Prostate gland (tissue), 2 donors: ENCODE data around the gene CDYL. TPM values are rescaled to one million over a fixed set of nuclear protein-coding genes. Genes with fewer than 3 reads are reported as not detected.

Experiments
- DNase-seq: peaks from one replicate; pipeline ENCODE4 v3.0.0-alpha.2; 2019; ENCODE audit warnings: low spot score
- H3K27ac ChIP-seq, 2 donors: fragments of 200-600 bp; sonication (generic); 2 replicates each; pipeline ENCODE4 v1.5.1; 2017 to 2019
- H3K27me3 ChIP-seq: fragments of 200-600 bp; sonication (generic); replicated peaks from 2 replicates; pipeline ENCODE4 v1.5.1; 2019; ENCODE audit not compliant: insufficient read depth
- H3K36me3 ChIP-seq, 2 donors: fragments of 200-600 bp; sonication (generic); 1 replicate in 1 of 2; 2 replicates in 1 of 2; pipeline versions ENCODE4 v1.5.1 to v1.8.1; 2017 to 2019
- H3K4me1 ChIP-seq: fragments of 200-600 bp; sonication (generic); replicated peaks from 2 replicates; pipeline ENCODE4 v1.5.1; 2019
- H3K4me3 ChIP-seq, 2 donors: fragments of 200-600 bp; sonication (generic); 2 replicates each; pipeline ENCODE4 v1.5.1; 2017 to 2019
- H3K9me3 ChIP-seq: fragments of 200-600 bp; sonication (generic); 2 replicates; pipeline ENCODE4 v1.5.1; 2017
- POLR2A ChIP-seq: fragments of 450-650 bp; IDR thresholded peaks from one replicate; pipeline ENCODE4 v1.6.1; 2016; ENCODE audit warnings: antibody characterized with exemption, mild to moderate bottlenecking
- POLR2AphosphoS5 ChIP-seq: sonication (generic); formaldehyde crosslinking; IDR thresholded peaks from one replicate; pipeline ENCODE4 v1.6.1; 2017; ENCODE audit warnings: antibody characterized with exemption
- WGBS: methylation state at CpG from one replicate; pipeline ENCODE4 v1.1.5; 2018; 5-methylcytosine and 5-hydroxymethylcytosine counted together
- intact Hi-C: fragments of 100-400 bp; cut with DNase I; formaldehyde crosslinking; loops from one replicate; pipeline ENCODE4 v1.14.2; 2022
- total RNA-seq, 2 donors: library from RNA; depleted of rRNA; stranded (reverse); fragments of >200 nt; gene quantifications; one replicate each; pipeline ENCODE4 v1.1.0, GENCODE V29; 2016
- TF ChIP-seq, protein P1 (sequence below), 4 experiments: fragments of 200-600 bp in 2 of 4; fragments of 450-650 bp in 2 of 4; sonication (generic) in 2 of 4; IDR thresholded peaks; 1 replicate in 3 of 4; 2 replicates in 1 of 4; pipeline ENCODE4 v1.5.1; 2016 to 2019; ENCODE audit warnings: antibody characterized with exemption in 4 of 4, mild to moderate bottlenecking in 2 of 4, moderate library complexity in 2 of 4

Gene CDYL
- total RNA-seq, 2 donors from 2014 or later, result 28.1 to 54.5 TPM

DNA sequence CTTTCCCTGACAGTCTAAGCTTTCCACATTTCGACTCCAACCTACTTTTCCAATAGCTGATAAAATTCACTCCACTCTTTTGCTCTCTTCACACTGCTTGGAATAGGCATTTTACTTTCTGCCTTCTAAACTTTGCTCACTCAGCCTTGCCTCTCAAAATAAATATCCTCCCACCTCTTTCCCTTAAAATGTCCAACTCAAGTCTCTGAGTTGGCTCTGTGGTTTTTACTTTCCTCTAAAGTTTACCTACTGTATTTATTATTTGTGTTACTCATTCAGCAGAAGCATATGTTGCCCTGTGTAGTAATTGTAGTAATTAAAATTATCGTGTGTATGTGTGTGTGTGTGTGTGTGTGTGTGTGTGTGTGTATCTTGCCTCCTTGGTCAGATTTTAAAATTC is 20.0 kb upstream of the CDYL start:
- no peaks in the 10 kb centered on the region for H3K27me3 ChIP-seq
- TF ChIP-seq POLR2A (no peak), POLR2AphosphoS5 (no peak)
- TF ChIP-seq, protein P1, sequence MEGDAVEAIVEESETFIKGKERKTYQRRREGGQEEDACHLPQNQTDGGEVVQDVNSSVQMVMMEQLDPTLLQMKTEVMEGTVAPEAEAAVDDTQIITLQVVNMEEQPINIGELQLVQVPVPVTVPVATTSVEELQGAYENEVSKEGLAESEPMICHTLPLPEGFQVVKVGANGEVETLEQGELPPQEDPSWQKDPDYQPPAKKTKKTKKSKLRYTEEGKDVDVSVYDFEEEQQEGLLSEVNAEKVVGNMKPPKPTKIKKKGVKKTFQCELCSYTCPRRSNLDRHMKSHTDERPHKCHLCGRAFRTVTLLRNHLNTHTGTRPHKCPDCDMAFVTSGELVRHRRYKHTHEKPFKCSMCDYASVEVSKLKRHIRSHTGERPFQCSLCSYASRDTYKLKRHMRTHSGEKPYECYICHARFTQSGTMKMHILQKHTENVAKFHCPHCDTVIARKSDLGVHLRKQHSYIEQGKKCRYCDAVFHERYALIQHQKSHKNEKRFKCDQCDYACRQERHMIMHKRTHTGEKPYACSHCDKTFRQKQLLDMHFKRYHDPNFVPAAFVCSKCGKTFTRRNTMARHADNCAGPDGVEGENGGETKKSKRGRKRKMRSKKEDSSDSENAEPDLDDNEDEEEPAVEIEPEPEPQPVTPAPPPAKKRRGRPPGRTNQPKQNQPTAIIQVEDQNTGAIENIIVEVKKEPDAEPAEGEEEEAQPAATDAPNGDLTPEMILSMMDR (IDR thresholded peaks at IDR 0.05), result no peak
- no peak overlapping the region for H3K4me3 ChIP-seq
- H3K27ac ChIP-seq, result no peak overlapping the region
- 67% methylated on average over 2 of the region's 2 CpGs for WGBS
- H3K9me3 ChIP-seq, result no peaks in the 10 kb centered on the region
- no peaks in the 10 kb centered on the region for H3K4me1 ChIP-seq
- no peak for DNase-seq
- intact Hi-C loops, result no loop called here
- H3K36me3 ChIP-seq, result no peaks in the 10 kb centered on the region

DNA sequence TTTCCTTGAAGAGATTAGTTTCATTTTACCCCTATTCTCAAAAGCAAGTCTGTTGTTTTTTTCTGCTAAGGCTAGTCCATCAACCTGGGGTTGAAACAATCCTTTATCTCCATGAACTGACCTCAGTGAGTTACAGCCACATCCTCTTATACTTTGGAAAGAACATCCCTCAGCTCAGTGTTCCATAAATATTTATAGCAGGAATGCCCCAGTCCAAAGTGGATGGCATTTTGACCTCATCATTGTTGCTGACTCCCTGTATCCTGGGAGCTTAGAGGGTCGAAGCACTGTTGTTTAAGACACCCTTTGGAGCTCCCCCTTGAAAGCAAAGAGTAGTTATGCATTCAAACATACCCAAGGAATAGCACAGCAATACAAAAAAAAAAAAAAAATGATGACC is 16.2 kb upstream of the CDYL start:
- Histone ChIP-seq H3K9me3 (no peaks in the 10 kb centered on the region), H3K4me3 (no peak overlapping the region), H3K27me3 (no peaks in the 10 kb centered on the region), H3K27ac (no peak overlapping the region), H3K4me1 (no peaks in the 10 kb centered on the region), H3K36me3 (no peaks in the 10 kb centered on the region)
- WGBS, result 57% methylated on average over 1 of the region's 1 CpG
- DNase-seq, result no peak
- TF ChIP-seq POLR2A, result no peak
- no peak for TF ChIP-seq POLR2AphosphoS5
- TF ChIP-seq, protein P1 (IDR thresholded peaks at IDR 0.05), result no peak
- intact Hi-C loops, result no loop called here

DNA sequence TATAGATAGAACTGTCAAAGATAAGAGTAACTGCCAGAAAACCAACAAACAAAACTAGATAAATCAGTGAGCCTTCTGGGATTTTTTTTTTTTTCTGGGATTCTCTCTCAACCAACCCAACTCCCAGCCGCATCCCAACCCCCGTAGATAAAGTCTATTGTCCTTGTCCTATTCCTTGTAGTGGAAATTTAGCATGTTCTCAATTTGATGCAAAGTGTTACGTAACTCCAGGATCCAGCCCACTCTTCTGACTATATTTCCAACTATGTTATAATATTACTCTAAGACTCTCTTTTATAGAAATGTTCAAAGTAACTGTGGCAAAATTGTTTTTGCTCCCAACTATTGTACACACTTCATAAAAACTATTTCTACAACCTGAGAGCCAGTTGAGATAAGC is 15.4 kb upstream of the CDYL start:
- 90% methylated on average over 3 of the region's 3 CpGs for WGBS
- intact Hi-C loops, result no loop called here
- TF ChIP-seq POLR2AphosphoS5 (no peak), POLR2A (no peak)
- TF ChIP-seq, protein P1 (IDR thresholded peaks at IDR 0.05), result no peak
- H3K9me3 ChIP-seq, result no peaks in the 10 kb centered on the region
- H3K36me3 ChIP-seq, result no peaks in the 10 kb centered on the region
- H3K4me3 ChIP-seq, result no peak overlapping the region
- no peaks in the 10 kb centered on the region for H3K27me3 ChIP-seq
- no peaks in the 10 kb centered on the region for H3K4me1 ChIP-seq
- no peak overlapping the region for H3K27ac ChIP-seq
- no peak for DNase-seq

DNA sequence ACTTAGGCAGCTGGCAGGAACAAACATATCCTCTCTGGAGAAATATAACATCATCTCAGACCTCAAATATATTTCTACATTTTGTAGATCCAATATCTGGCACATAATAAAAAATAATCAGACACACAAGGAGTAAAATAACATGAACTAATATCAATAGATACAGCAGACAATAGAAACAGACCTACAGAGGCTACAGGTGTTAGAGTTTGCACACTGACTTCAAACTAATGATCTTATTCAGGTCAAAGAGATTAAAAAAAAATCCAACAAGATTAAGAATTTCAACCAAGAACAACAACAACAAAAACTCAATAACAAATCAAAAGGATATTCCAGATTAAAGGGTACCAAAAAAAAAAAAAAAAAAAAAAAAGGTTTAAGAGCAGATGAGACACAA is 13.9 kb upstream of the CDYL start:
- no peaks in the 10 kb centered on the region for H3K9me3 ChIP-seq
- no peak overlapping the region for H3K4me3 ChIP-seq
- H3K27me3 ChIP-seq, result no peaks in the 10 kb centered on the region
- H3K4me1 ChIP-seq, result no peaks in the 10 kb centered on the region
- intact Hi-C loops, result no loop called here
- DNase-seq, result no peak
- no peak overlapping the region for H3K27ac ChIP-seq
- H3K36me3 ChIP-seq, result no peaks in the 10 kb centered on the region
- TF ChIP-seq POLR2A, result no peak
- no peak for TF ChIP-seq POLR2AphosphoS5
- TF ChIP-seq, protein P1 (IDR thresholded peaks at IDR 0.05), result no peak

DNA sequence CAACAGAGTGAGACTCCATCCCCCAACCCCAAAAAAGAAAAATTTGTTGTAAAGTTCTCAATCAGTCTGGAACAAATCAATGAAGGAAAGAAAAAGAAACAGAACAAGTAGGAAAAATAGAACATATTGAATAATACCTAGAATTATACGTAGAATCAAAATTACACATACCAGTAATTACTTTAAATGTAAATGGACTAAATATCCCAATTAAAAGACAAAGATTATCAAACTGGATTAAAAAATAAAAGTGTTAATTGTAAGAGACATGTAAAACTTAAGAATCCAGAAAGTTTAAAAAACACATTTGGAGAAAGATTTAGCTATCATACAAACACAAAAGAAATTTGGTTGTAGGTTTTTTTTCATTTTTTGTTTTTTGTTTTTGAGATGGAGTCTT is 12.3 kb upstream of the CDYL start:
- Histone ChIP-seq H3K4me3 (no peak overlapping the region), H3K27ac (no peak overlapping the region), H3K4me1 (no peaks in the 10 kb centered on the region), H3K9me3 (no peaks in the 10 kb centered on the region), H3K27me3 (no peaks in the 10 kb centered on the region), H3K36me3 (no peaks in the 10 kb centered on the region)
- no peak for DNase-seq
- 97% methylated on average over 1 of the region's 1 CpG for WGBS
- intact Hi-C loops, result no loop called here
- TF ChIP-seq POLR2A (no peak), POLR2AphosphoS5 (no peak)
- TF ChIP-seq, protein P1 (IDR thresholded peaks at IDR 0.05), result no peak
